ENCODE data around the gene PSEN1. TPM values are rescaled to one million over a fixed set of nuclear protein-coding genes. Genes with fewer than 3 reads are reported as not detected.

The PSEN1 gene
- polyA plus RNA-seq, 1 donor (not counting 4 experiments of a cell fraction or from before 2014, with no cell fraction given), result 32.6 TPM

DNA sequence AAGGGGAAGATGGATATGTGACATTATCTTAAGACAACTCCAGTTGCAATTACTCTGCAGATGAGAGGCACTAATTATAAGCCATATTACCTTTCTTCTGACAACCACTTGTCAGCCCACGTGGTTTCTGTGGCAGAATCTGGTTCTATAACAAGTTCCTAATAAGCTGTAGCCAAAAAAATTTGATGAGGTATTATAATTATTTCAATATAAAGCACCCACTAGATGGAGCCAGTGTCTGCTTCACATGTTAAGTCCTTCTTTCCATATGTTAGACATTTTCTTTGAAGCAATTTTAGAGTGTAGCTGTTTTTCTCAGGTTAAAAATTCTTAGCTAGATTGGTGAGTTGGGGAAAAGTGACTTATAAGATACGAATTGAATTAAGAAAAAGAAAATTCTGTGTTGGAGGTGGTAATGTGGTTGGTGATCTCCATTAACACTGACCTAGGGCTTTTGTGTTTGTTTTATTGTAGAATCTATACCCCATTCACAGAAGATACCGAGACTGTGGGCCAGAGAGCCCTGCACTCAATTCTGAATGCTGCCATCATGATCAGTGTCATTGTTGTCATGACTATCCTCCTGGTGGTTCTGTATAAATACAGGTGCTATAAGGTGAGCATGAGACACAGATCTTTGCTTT, 36.9 kb downstream of the PSEN1 start:
- no peak for DNase-seq (ENCODE audit: low read depth, low spot score)
- Histone ChIP-seq H3K9me3 (ENCODE audit: control insufficient read depth, low read depth, low read length) (no peaks in the 10 kb centered on the region), H3K4me3 (ENCODE audit: control insufficient read depth in 2 of 3, extremely low read depth in 1 of 3, insufficient read depth in 2 of 3, low read depth in 1 of 3, low read length in 3 of 3) (no peak overlapping the region), H3K79me2 (ENCODE audit: control insufficient read depth, insufficient read depth, low read length) (no peaks in the 10 kb centered on the region), H3K27ac (ENCODE audit: control insufficient read depth, insufficient read depth, low read length) (no peak overlapping the region), H4K20me1 (ENCODE audit: control insufficient read depth, extremely low read depth, insufficient read depth, low read length) (no peaks in the 10 kb centered on the region), H3K27me3 (ENCODE audit: control insufficient read depth, extremely low read depth, insufficient read depth, low read length) (no peaks in the 10 kb centered on the region), H2AFZ (ENCODE audit: control insufficient read depth, low read length) (no peak overlapping the region), H3K9ac (ENCODE audit: control insufficient read depth, extremely low read depth, insufficient read depth, low read length) (no peak overlapping the region), H3K9me1 (ENCODE audit: control insufficient read depth, extremely low read depth, insufficient read depth, low read length) (no peaks in the 10 kb centered on the region), H3K36me3 (ENCODE audit: control insufficient read depth in 2 of 2, extremely low read depth in 1 of 2, insufficient read depth in 2 of 2, low read length in 2 of 2) (peaks cover 27 to 29% of the 10 kb centered on the region in 2 experiments), H3K4me2 (ENCODE audit: control insufficient read depth, extremely low read depth, insufficient read depth, low read depth, low read length) (no peak overlapping the region), H3K4me1 (ENCODE audit: control insufficient read depth, extremely low read depth, insufficient read depth, low read length) (no peaks in the 10 kb centered on the region)
- TF ChIP-seq, protein P1, sequence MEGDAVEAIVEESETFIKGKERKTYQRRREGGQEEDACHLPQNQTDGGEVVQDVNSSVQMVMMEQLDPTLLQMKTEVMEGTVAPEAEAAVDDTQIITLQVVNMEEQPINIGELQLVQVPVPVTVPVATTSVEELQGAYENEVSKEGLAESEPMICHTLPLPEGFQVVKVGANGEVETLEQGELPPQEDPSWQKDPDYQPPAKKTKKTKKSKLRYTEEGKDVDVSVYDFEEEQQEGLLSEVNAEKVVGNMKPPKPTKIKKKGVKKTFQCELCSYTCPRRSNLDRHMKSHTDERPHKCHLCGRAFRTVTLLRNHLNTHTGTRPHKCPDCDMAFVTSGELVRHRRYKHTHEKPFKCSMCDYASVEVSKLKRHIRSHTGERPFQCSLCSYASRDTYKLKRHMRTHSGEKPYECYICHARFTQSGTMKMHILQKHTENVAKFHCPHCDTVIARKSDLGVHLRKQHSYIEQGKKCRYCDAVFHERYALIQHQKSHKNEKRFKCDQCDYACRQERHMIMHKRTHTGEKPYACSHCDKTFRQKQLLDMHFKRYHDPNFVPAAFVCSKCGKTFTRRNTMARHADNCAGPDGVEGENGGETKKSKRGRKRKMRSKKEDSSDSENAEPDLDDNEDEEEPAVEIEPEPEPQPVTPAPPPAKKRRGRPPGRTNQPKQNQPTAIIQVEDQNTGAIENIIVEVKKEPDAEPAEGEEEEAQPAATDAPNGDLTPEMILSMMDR (optimal IDR thresholded peaks at IDR 0.05 in 1 of 3, IDR thresholded peaks at IDR 0.05 in 1 of 3, conservative IDR thresholded peaks at IDR 0.05 in 1 of 3; ENCODE audit: extremely low read depth in 1 of 3, insufficient read depth in 2 of 3, low read length in 3 of 3), result peak in 1 of 3 experiments; percentile 18
- no peak for TF ChIP-seq EZH2 (IDR thresholded peaks at IDR 0.05; ENCODE audit: low read length)
- FAIRE-seq, result no peak
- dilution Hi-C loops (cut with MboI; ENCODE audit: extremely low pct_ligation_motif_present, low sequenced_read_pairs), result no loop called here

DNA sequence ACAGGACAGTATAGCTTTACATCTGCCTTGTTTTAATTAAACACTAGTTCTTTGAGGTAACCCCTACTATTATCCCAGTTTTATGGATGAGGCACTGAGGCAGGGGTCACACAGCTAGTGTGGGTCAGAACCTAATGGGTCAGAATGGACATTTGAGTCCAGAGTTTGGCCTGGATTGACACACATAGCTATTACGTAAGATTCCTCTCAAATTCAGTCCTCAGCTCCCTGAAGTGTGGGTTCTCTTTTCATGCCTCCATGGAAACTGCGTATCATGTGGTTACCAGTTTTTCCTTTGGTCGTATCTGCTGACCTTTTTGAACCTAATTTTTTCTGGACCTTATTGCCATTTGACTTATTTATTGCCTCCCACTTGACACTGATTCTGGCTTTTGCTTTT, 40.4 kb downstream of the PSEN1 start:
- dilution Hi-C loops (cut with MboI; ENCODE audit: extremely low pct_ligation_motif_present, low sequenced_read_pairs), result no loop called here
- Histone ChIP-seq H3K4me3 (ENCODE audit: control insufficient read depth in 2 of 3, extremely low read depth in 1 of 3, insufficient read depth in 2 of 3, low read depth in 1 of 3, low read length in 3 of 3) (no peak overlapping the region), H3K79me2 (ENCODE audit: control insufficient read depth, insufficient read depth, low read length) (no peaks in the 10 kb centered on the region), H3K27me3 (ENCODE audit: control insufficient read depth, extremely low read depth, insufficient read depth, low read length) (no peaks in the 10 kb centered on the region), H3K4me1 (ENCODE audit: control insufficient read depth, extremely low read depth, insufficient read depth, low read length) (peaks cover 13% of the 10 kb centered on the region), H3K9me3 (ENCODE audit: control insufficient read depth, low read depth, low read length) (no peaks in the 10 kb centered on the region), H3K9me1 (ENCODE audit: control insufficient read depth, extremely low read depth, insufficient read depth, low read length) (no peaks in the 10 kb centered on the region), H3K9ac (ENCODE audit: control insufficient read depth, extremely low read depth, insufficient read depth, low read length) (no peak overlapping the region), H4K20me1 (ENCODE audit: control insufficient read depth, extremely low read depth, insufficient read depth, low read length) (no peaks in the 10 kb centered on the region), H3K36me3 (ENCODE audit: control insufficient read depth in 2 of 2, extremely low read depth in 1 of 2, insufficient read depth in 2 of 2, low read length in 2 of 2) (peaks cover 11 to 12% of the 10 kb centered on the region in 2 experiments), H3K27ac (ENCODE audit: control insufficient read depth, insufficient read depth, low read length) (no peak overlapping the region), H2AFZ (ENCODE audit: control insufficient read depth, low read length) (no peak overlapping the region), H3K4me2 (ENCODE audit: control insufficient read depth, extremely low read depth, insufficient read depth, low read depth, low read length) (no peak overlapping the region)
- no peak for DNase-seq (ENCODE audit: low read depth, low spot score)
- TF ChIP-seq, protein P1 (optimal IDR thresholded peaks at IDR 0.05 in 1 of 3, IDR thresholded peaks at IDR 0.05 in 1 of 3, conservative IDR thresholded peaks at IDR 0.05 in 1 of 3; ENCODE audit: extremely low read depth in 1 of 3, insufficient read depth in 2 of 3, low read length in 3 of 3), result no peak
- no peak for TF ChIP-seq EZH2 (IDR thresholded peaks at IDR 0.05; ENCODE audit: low read length)
- no peak for FAIRE-seq
